Measurements from ENCODE around the gene CCNE1. TPM values are rescaled to one million over a fixed set of nuclear protein-coding genes. Genes with fewer than 3 reads are reported as not detected.
"Not testable (repeated sequence)": the region's sequence is repeated elsewhere in the genome, so short reads cannot be mapped to it uniquely, and the experiment has no call there.

The CCNE1 gene
- total RNA-seq, 1 donor from 2014 or later, result 8.3 TPM

GRCh38 chr19:29812080-29812880 lies 489 bp downstream of the CCNE1 start:
- no peak for DNase-seq (ENCODE audit: extremely low read depth, low read depth, low spot score)

DNA sequence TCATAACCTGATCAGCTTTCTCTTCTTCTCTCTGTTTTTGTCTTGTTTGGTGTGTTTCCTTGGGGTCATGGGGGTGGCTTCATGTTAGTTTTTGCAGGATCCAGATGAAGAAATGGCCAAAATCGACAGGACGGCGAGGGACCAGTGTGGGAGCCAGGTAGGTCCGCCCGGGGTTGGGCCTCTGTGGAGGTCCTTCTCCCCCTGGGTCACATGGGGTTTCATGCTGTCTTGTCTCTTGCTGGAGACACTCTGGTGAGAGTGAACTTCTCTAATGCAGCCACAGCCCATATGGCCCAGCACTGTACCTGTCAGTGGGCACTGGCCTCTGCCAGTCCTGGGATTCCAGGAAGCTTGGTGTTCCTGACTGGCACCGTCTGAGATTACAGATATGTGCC lies 1.1 kb downstream of the CCNE1 start:
- DNase-seq (ENCODE audit: extremely low read depth, low read depth, low spot score), result no peak

DNA sequence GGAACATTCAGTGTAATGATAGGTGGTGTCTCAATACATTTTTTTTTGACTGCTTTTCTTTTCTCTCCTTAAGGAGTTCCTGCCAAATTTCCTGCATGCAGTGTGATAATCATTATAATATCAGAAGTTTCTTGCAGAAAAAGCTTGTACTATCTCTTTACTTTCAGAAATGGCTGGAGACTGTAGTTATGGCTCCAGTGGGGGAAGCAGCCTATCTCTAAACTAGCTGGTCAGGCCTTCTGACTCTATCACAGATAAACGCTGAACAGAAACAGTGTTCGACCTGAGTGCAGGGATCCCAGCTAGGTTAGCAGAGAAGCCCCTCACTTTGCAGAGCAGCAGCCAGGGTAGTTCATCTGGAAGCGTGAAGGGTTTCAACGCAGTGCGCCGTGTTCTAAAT lies 1.9 kb downstream of the CCNE1 start:
- DNase-seq (ENCODE audit: extremely low read depth, low read depth, low spot score), result no peak

DNA sequence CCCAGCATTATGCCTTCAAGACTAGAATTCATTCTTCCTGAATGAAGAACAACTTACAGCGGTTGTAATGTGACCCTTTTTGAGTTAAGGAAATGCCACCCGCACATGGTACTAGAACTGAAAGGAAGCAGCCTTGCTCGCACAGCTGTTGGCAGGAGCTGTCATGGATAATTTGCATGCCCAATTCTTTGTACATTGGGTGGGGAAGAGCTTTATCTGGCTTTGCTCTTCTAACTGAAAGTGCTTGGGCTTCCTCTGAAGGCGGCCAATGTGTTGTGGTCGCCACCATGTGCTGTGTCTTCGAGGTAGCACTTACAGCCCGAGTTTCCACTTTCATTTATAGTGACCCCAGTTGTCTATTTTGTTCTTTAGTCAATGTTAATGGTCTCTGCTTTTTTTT lies 3.4 kb downstream of the CCNE1 start:
- DNase-seq (ENCODE audit: extremely low read depth, low read depth, low spot score), result no peak

- no peak for DNase-seq (ENCODE audit: extremely low read depth, low read depth, low spot score)
Measured at GRCh38 chr19:29817316-29817715, 5.5 kb downstream of the CCNE1 start.

DNA sequence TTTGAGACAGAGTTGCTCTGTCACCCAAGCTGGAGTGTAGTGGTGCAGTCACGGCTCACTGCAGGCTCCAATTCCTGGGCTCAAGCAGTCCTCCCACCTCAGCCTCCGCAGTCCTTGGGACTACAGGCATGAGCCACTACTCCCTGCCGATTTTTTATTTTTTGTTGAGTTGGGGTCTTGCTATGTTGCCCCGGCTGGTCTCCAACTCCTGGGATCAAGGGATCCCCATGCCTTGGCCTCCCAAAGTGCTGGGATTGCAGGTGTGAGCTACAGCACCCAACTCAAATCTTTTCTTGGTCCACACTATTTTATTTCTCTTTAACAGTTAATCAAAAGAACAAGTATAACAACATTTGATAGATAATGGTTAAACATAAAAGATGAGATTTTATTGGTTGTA lies 7.5 kb downstream of the CCNE1 start:
- no peak for DNase-seq (ENCODE audit: extremely low read depth, low read depth, low spot score)

DNA sequence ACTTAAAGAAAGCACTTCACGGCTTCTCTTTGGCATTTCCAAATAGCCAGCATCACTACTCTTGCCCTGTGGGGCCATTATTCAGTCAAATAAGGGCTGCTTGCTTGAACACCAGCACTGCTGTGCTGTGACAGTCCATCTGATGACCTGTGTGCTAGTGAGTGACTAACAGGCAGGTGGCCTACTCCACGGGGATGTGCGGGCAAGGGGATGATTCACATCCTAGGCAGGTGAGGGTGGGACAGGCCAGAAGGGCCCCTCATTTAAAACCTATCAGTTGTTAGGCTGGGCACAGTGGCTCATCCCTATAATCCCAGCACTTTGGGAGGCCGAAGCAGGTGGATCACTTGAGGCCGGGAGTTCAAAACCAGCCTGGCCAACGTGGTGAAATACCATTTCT lies 8.2 kb downstream of the CCNE1 start:
- no peak for DNase-seq (ENCODE audit: extremely low read depth, low read depth, low spot score)

DNA sequence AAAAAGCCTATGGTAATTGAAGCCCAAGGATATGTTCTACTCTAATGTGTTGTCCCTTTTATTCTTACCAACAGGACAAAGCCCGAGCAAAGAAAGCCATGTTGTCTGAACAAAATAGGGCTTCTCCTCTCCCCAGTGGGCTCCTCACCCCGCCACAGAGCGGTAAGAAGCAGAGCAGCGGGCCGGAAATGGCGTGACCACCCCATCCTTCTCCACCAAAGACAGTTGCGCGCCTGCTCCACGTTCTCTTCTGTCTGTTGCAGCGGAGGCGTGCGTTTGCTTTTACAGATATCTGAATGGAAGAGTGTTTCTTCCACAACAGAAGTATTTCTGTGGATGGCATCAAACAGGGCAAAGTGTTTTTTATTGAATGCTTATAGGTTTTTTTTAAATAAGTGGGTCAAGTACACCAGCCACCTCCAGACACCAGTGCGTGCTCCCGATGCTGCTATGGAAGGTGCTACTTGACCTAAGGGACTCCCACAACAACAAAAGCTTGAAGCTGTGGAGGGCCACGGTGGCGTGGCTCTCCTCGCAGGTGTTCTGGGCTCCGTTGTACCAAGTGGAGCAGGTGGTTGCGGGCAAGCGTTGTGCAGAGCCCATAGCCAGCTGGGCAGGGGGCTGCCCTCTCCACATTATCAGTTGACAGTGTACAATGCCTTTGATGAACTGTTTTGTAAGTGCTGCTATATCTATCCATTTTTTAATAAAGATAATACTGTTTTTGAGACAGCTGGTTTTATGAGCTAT lies 12.0 kb downstream of the CCNE1 start:
- no peak for DNase-seq (ENCODE audit: extremely low read depth, low read depth, low spot score)

DNA sequence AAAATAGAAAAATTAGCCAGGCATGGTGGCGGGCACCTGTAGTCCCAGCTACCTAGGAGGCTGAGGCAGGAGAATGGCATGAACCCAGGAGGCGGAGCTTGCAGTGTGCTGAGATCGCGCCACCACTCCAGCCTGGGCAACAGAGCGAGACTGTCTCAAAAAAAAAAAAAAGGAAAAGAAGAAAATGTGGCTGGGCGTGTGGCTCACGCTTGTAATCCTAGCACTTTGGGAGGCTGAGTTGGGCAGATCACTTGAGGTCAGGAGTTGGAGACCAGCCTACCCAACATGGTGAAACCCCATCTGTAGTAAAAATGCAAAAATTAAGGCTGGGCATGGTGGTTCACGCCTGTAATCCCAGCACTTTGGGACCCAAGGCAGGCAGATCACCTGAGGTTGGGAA lies 13.5 kb downstream of the CCNE1 start:
- not testable (repeated sequence) for DNase-seq (ENCODE audit: extremely low read depth, low read depth, low spot score)

DNA sequence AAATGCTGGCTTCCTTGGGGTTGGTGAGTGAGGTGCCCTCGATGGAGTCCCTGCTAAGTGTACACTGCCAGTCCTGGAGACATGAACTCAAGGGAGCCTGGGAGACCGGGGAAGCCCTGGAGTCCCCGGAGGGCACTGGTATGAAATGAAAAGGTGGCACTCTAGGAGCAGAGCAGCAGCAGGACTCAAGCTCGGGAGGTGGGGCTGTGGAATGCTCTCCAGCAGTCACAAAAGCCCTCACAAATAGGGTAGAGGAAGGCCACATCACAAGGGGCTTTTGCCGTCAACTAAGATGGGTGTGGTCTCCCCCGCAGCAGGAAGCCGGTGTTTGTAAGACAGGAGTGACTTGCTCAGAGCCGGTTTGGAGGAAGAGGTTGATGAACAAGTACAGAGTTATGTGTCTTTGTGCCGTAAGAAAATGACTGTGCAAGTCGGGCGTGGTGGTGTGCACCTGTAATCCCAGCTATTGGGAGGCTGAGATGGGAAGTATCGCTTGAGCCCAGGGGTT lies 19.3 kb downstream of the CCNE1 start:
- no peak for DNase-seq (ENCODE audit: extremely low read depth, low read depth, low spot score)

DNA sequence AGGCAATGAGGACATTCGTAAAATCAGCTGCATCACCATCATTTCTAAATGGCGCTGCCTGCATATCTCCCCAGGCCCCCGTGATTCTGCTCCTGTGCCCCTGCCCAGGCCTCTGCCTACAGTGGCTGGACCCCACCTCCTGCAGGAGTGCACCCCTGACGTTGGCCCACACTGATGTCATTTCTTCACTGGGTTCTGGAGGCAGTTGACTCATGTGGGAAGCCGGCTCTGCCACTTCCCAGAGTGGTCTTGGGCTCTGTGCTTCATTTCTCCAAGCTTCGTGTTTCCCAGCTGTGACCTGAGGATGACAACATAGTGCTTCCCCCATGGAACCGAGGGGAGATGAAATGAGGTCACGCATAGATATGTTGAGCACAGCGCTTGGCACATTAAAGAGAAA lies 19.9 kb downstream of the CCNE1 start:
- DNase-seq (ENCODE audit: extremely low read depth, low read depth, low spot score), result no peak

DNA sequence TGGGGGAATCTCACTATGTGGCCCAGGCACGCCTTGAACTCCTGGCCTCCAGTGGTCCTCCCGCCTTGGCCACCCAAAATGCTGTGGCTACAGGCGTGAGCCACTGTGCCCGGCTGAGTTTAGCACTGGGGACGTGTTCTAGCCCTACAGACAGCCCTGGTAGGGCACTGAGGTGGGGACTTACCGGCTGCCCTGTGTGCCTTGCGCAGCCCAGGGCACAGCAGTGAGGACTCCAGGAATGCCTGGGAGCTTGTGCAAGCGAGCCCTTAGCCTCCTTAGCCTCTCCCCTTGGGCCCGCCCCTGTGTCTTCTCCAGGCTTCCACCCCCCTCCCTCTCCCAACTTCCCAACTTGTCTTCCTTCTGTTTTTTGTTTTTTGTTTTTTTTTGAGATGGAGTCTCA lies 21.0 kb downstream of the CCNE1 start:
- DNase-seq (ENCODE audit: extremely low read depth, low read depth, low spot score), result no peak

DNA sequence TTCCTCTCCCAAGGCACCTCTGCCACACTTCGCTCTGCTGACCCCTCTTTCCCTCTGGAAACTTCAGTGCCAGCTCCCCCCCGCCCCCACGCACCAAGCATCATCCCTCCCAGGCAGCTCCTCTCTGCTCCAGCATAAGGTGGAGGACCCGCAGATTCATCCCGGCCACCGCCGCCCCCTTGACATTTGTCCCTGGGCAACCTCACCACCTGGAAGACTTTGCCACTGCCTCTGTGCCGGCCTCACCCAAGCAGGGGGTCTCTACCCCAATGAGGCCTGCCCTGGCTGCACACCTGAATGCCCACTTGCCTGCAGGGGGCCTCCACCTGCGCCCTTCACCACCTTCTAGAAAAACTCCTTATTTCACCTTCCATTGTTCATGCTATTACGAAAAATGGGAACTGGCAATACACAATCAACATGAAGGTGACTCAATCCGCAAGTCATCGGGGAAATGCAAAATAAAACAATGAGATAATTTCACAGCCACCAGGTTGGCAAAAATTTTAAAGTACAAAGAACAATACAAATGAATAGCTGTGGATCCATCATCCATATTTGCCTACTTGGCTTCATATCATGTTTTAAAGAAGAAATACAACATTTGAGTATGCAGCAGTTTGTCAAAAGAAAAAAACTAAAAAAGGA lies 21.9 kb downstream of the CCNE1 start:
- DNase-seq (ENCODE audit: extremely low read depth, low read depth, low spot score), result no peak

DNA sequence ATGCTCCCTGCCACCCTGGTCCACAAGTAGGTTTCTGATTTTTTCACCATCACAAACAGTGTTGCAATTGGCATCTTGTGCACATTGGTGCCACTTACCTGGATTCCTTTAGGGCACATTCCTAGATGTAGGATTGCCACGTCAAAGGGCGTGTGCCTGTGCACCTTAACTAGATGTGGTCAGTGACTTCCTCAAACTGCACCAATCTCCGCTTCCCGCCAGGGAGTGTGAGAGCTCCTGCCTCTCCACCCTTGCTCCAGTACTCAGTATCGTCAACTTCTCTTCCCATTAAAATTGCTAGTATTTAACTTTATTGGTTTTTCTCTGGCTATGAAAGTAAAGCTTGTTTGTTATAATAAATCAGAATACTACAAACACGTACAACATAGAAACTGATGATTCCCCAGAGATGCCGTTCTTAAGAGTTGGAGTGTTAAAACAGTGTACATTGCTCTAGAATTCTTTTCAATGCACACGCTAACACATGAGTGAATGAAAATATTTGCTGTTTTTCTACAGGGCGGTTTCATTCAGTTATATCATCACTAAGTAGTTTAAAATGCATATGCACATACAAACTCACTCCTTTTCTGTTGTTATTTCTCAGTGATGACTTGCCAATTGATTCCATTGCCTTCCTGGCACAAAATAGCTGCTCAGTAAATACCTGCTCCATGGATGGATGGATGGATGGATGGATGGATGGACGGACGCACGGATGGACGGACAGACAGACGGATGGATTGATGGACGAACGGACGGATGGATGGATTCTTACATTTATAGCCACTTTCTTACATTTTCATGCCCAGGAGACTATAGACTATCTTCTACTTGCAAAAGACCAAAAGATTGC lies 23.4 kb downstream of the CCNE1 start:
- DNase-seq (ENCODE audit: extremely low read depth, low read depth, low spot score), result no peak

- DNase-seq (ENCODE audit: extremely low read depth, low read depth, low spot score), result no peak
Measured at GRCh38 chr19:29836409-29836825, 24.6 kb downstream of the CCNE1 start.

DNA sequence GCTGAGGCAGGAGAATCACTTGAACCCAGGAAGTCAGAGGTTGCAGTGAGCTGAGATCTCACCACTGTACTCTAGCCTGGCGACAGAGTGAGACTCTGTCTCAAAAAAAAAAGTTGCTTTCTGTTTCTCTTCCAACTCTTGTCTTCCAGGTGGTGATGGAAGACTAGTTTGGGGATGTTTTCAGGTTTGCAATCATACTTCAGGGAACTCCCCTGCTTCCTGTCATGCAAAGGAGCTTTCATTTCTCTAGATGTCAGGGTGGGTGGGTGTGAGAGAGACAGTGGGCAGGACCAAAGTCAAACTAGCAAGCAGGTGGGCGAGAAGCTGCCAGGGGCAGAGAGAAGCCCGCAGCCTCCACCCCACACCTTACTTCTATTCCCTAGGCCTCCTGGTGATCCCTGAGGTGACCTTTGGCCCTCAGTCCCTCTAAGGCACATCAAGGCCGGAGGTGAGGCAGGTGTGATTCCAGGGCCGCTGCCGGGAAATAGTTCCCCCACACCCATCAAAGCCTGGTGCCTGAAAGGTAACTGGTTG lies 25.7 kb downstream of the CCNE1 start:
- DNase-seq (ENCODE audit: extremely low read depth, low read depth, low spot score), result no peak

DNA sequence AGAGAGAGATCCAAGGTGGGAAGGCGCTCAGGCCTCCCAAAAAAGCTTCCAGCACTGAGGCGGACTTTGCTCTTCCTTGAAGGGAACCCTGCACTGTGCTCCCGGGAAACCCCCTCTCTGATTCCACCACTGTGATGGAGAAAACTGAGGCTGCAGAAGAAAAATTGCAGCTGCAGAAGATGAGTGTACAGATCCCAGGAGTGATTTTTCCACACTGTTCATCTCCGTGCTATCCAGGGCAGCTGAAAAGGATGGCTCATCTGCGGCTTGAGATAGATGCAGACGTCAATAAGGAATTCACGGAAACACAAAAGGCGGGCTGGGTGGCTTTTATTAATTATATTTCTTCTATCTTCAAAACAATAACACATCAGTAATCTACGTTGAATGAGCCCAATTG lies 26.2 kb downstream of the CCNE1 start:
- no peak for DNase-seq (ENCODE audit: extremely low read depth, low read depth, low spot score)

- no peak for DNase-seq (ENCODE audit: extremely low read depth, low read depth, low spot score)
Measured at GRCh38 chr19:29840066-29840950, 28.5 kb downstream of the CCNE1 start.

- no peak for DNase-seq (ENCODE audit: extremely low read depth, low read depth, low spot score)
Measured at GRCh38 chr19:29841209-29841558, 29.4 kb downstream of the CCNE1 start.
